Stimulated activated CD8-positive, alpha-beta memory T cell treated with anti-CD3 and anti-CD28 coated beads, Interleukin-4, amount 100 ng/mL, for 24 hours (primary cell): ENCODE data around the gene MADD.

ENCODE experiments used
- DNase-seq: peaks from one replicate; pipeline ENCODE4 v3.0.0-alpha.2; 2020; ENCODE audit warnings: low read depth

The MADD gene

GRCh38 chr11:47340980-47341775, 71.2 kb downstream of the MADD start:
- DNase-seq: no peak

GRCh38 chr11:47342036-47342803, 72.3 kb downstream of the MADD start:
- no peak for DNase-seq

- DNase-seq: no peak
These were observed 72.9 kb downstream of the MADD start for GRCh38 chr11:47342854-47343253.

- no peak for DNase-seq
These were observed 76.1 kb downstream of the MADD start for GRCh38 chr11:47345890-47346563.

GRCh38 chr11:47347137-47347536, 77.2 kb downstream of the MADD start:
- no peak for DNase-seq

- no peak for DNase-seq
These were observed 78.3 kb downstream of the MADD start for GRCh38 chr11:47348131-47348802.

GRCh38 chr11:47348859-47349258, 78.9 kb downstream of the MADD start:
- DNase-seq: no peak

GRCh38 chr11:47349521-47350095, 79.7 kb downstream of the MADD start:
- no peak for DNase-seq

- DNase-seq: no peak
These were observed 80.4 kb downstream of the MADD start for GRCh38 chr11:47350315-47350714.

- DNase-seq: no peak
These were observed 81.5 kb downstream of the MADD start for GRCh38 chr11:47351156-47352126.

GRCh38 chr11:47352556-47352955, 82.6 kb downstream of the MADD start, which contains the start of gene MYBPC3:
MYBPC3 (minus strand) TSS chr11:47352702; CDS start chr11:47352647, 55 bp downstream.
- DNase-seq: no peak

- DNase-seq: no peak
These were observed 84.2 kb downstream of the MADD start for GRCh38 chr11:47353978-47354774.

GRCh38 chr11:47354913-47355282, 85.0 kb downstream of the MADD start:
- DNase-seq: no peak

GRCh38 chr11:47355283-47356128, 85.6 kb downstream of the MADD start:
- DNase-seq: no peak

GRCh38 chr11:47356129-47356997, 86.4 kb downstream of the MADD start:
- DNase-seq: no peak

GRCh38 chr11:47356998-47357329, 87.0 kb downstream of the MADD start:
- DNase-seq: no peak

- DNase-seq: no peak
These were observed 88.2 kb downstream of the MADD start for GRCh38 chr11:47357985-47358730.
